Forelimb muscle (tissue), 1 donor: Measurements from ENCODE around the gene LVRN. TPM values are rescaled to one million over a fixed set of nuclear protein-coding genes. Genes with fewer than 3 reads are reported as not detected.
"Not testable (repeated sequence)": the region's sequence is repeated elsewhere in the genome, so short reads cannot be mapped to it uniquely, and the experiment has no call there.

Experiments used
- DNase-seq: peaks from one replicate; pipeline ENCODE4 v3.0.0-alpha.2; 2013; ENCODE audit warnings: low read depth
- polyA plus RNA-seq: library from polyadenylated mRNA; unstranded; fragments of 120-200 nt; gene quantifications from one replicate; pipeline ENCODE4 v1.2.1, GENCODE V29; 2013; ENCODE audit not compliant: insufficient read length

The LVRN gene
- 3.3 TPM for polyA plus RNA-seq

GRCh38 chr5:115962239-115962564 is at the start of gene LVRN:
TSS of gene LVRN (plus strand) at chr5:115962475. CDS start at chr5:115962618, 143 bp downstream.
- no peak for DNase-seq

- not testable (repeated sequence) for DNase-seq
Measured at GRCh38 chr5:115913623-115914400, 48.5 kb upstream of the LVRN start.

- no peak for DNase-seq
Measured at GRCh38 chr5:115920171-115920725, 42.0 kb upstream of the LVRN start.

GRCh38 chr5:115928578-115929407 is 33.5 kb upstream of the LVRN start:
- DNase-seq = not testable (repeated sequence)

- DNase-seq = not testable (repeated sequence)
Measured at GRCh38 chr5:115930171-115930570, 32.1 kb upstream of the LVRN start.

- DNase-seq = no peak
Measured at GRCh38 chr5:115930630-115931337, 31.5 kb upstream of the LVRN start.

- no peak for DNase-seq
Measured at GRCh38 chr5:115932991-115933390, 29.3 kb upstream of the LVRN start.

GRCh38 chr5:115934388-115934974 is 27.8 kb upstream of the LVRN start:
- DNase-seq = no peak

- no peak for DNase-seq
Measured at GRCh38 chr5:115936031-115936430, 26.2 kb upstream of the LVRN start.

- no peak for DNase-seq
Measured at GRCh38 chr5:115939059-115939458, 23.2 kb upstream of the LVRN start.

GRCh38 chr5:115940080-115940810 is 22.0 kb upstream of the LVRN start:
- DNase-seq = peak; percentile 78

- DNase-seq = peak; percentile 62
Measured at GRCh38 chr5:115941051-115941675, 21.1 kb upstream of the LVRN start.

GRCh38 chr5:115944501-115944900 is 17.8 kb upstream of the LVRN start:
- DNase-seq = no peak

- no peak for DNase-seq
Measured at GRCh38 chr5:115946655-115947054, 15.6 kb upstream of the LVRN start.

- no peak for DNase-seq
Measured at GRCh38 chr5:115947260-115947659, 15.0 kb upstream of the LVRN start.

GRCh38 chr5:115948091-115948534 is 14.2 kb upstream of the LVRN start:
- DNase-seq = peak; percentile 58

- DNase-seq = no peak
Measured at GRCh38 chr5:115949096-115949495, 13.2 kb upstream of the LVRN start.

- DNase-seq = no peak
Measured at GRCh38 chr5:115952588-115952987, 9.7 kb upstream of the LVRN start.

GRCh38 chr5:115954144-115954543 is 8.1 kb upstream of the LVRN start:
- DNase-seq = no peak

GRCh38 chr5:115956957-115957356 is 5.3 kb upstream of the LVRN start:
- DNase-seq = no peak
